Measurements from ENCODE around the gene HSBP1.
A peak's percentile ranks its signal among the peaks of the same experiment; 100 is the strongest.

Gene HSBP1

DNA sequence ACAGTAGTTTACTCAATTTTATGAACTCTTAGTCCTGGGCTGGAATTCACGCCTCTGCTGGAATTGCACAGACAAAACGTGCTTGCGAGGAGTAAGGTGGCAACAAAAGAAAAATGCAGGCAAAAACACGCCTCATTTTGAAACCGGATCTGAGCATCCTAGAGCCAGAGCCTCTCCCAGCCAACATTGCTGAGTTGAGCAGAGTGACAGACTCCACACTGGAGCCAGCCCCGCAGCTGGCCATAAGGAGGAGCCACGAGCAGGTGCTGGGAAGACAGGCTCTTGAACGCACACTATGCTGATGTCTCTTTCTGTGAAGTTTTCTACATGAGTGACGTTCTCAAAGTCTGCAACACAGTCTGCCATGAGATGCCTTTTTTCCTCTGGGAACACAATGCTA lies 14.6 kb upstream of the HSBP1 start:
- no peak for DNase-seq (ENCODE audit: low spot score in 2 of 2)
- Mint-ChIP-seq H3K27ac (no peak overlapping the region), H3K9me3 (no peaks in the 10 kb centered on the region), H3K4me3 (no peak overlapping the region), H3K4me1 (peaks cover 8% of the 10 kb centered on the region), H3K36me3 (no peaks in the 10 kb centered on the region)
- no peak for ATAC-seq

DNA sequence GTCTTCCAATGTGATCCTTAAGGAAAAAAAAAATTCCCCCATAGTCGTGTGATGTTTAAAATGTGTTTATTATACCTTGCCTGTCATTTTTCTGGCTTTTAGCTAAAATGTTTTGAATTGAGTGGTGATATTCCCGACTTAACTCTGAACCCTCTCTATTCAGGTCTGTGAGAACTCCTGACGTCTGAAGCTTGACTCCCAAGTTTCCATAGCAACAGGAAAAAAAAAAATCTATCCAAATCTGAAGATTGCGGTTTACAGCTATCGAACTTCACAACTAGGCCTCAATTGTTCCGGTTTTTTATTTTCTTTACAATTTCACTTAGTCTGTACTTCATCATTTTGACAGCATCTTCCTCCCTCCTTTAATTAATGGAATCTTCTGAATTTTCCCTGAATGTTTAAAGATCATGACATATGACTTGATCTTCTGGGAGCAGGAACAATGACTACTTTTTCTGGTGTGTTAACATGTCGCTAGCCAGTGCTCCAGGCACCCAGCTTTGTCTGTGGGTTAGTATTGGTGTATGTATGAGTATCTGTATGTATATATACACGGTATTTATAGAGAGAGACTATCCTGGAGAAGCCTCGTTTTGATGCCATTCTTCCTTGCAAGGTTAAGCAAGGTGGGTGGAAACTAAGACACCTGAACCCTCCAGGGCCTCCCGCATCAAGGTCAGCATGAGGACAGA lies 12.8 kb upstream of the HSBP1 start:
- Mint-ChIP-seq H3K9me3 (no peaks in the 10 kb centered on the region), H3K27ac (no peak overlapping the region), H3K4me1 (peaks cover 8% of the 10 kb centered on the region), H3K4me3 (no peak overlapping the region), H3K36me3 (no peaks in the 10 kb centered on the region)
- DNase-seq (ENCODE audit: low spot score in 2 of 2) = no peak
- ATAC-seq = no peak

- H3K36me3 Mint-ChIP-seq = no peaks in the 10 kb centered on the region
These were observed 10.8 kb upstream of the HSBP1 start for GRCh38 chr16:83797013-83797412.

GRCh38 chr16:83799336-83799735 lies 8.4 kb upstream of the HSBP1 start:
- no peak for ATAC-seq
- no peak for DNase-seq (ENCODE audit: low spot score in 2 of 2)
- Mint-ChIP-seq H3K36me3 (no peaks in the 10 kb centered on the region), H3K4me3 (no peak overlapping the region), H3K4me1 (no peaks in the 10 kb centered on the region), H3K9me3 (no peaks in the 10 kb centered on the region), H3K27ac (no peak overlapping the region)

More at GRCh38 chr16:83797013-83797412, 10.8 kb upstream of the HSBP1 start:
- Mint-ChIP-seq H3K4me3 (no peak overlapping the region), H3K9me3 (no peaks in the 10 kb centered on the region), H3K27ac (no peak overlapping the region), H3K4me1 (peaks cover 8% of the 10 kb centered on the region)
- no peak for ATAC-seq
- DNase-seq (ENCODE audit: low spot score in 2 of 2) = no peak

DNA sequence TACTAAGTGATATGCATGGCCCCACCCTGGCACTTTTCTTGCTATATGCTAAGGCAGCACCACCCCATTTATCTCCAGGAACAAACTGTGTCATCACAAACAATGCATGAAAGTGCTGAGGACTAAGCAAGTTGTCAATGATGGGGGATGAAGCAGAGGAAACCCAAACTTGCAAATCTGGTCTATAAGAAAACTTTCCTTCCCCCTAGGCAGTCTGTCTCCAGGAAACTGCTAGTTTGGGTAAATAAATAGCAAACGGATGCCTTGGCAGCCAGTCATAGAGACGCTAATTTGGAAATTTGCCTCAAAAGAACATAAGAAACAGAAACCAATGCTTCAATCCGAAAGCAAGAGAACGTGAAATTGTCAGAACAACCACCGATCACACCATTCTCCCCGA lies 5.6 kb upstream of the HSBP1 start:
- H3K36me3 Mint-ChIP-seq = no peaks in the 10 kb centered on the region
- DNase-seq (ENCODE audit: low spot score in 2 of 2) = no peak
- peak; percentile 8 for ATAC-seq
- H3K4me3 Mint-ChIP-seq = no peak overlapping the region
- H3K9me3 Mint-ChIP-seq = peaks cover 2% of the 10 kb centered on the region
- no peak overlapping the region for H3K27ac Mint-ChIP-seq
- H3K4me1 Mint-ChIP-seq = no peaks in the 10 kb centered on the region

DNA sequence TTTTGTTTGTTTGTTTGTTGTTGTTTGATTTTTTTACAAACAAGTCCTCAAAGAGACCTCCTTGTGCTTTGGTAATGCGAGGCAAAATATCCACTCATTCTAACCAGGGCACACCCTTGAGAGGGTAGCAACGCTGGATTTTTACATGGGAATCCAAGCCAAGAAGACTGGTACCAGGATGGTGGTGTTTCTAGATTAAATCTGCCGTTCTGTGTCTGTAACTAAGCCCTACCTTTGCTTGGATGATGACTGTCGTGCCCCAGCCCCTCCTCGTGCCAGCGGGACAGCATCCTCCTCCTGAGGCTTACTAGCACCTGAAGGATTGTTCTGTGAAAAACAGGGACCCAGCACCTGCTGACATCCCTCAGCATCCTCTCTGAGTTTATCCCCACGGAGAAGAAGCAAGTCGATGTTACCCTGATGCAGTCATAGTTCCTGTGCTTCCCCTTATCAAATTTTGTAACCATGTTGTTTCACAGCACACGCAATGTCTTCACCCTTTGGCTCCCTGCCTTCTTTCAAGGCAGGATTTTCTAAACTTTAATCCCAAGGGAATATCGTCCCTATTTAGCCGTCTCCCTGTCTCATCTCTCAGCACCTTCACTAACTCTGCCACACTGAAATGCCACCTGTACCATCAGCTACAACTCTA lies 5.1 kb upstream of the HSBP1 start:
- no peaks in the 10 kb centered on the region for H3K4me1 Mint-ChIP-seq
- DNase-seq (ENCODE audit: low spot score in 2 of 2) (no peak), ATAC-seq (no peak)
- no peak overlapping the region for H3K27ac Mint-ChIP-seq
- H3K4me3 Mint-ChIP-seq = no peak overlapping the region
- H3K36me3 Mint-ChIP-seq = peaks cover 2% of the 10 kb centered on the region
- H3K9me3 Mint-ChIP-seq = peaks cover 2% of the 10 kb centered on the region

DNA sequence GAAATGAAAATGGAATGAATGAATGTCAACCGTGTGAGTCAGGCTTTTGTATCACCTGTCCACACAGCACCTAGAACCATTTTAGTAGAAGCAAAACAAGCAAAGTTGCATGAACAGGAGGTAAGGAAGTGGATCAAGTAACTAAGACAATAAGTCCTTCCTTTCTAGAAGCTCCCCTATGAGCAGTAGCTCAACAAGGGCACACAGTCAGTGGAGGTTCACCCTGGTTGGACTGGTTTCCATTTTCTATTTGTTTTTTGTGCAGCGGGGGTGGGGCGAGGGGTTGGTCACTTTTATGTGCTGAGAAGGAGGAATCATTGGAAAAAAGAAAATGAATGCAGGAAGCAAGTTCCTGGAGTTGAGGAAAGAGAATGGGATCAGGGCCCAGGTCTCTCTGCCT lies 4.0 kb upstream of the HSBP1 start:
- Mint-ChIP-seq H3K36me3 (peaks cover 13% of the 10 kb centered on the region), H3K4me1 (peaks cover 6% of the 10 kb centered on the region), H3K27ac (no peak overlapping the region), H3K9me3 (peaks cover 2% of the 10 kb centered on the region), H3K4me3 (no peak overlapping the region)
- no peak for DNase-seq (ENCODE audit: low spot score in 2 of 2)
- no peak for ATAC-seq

DNA sequence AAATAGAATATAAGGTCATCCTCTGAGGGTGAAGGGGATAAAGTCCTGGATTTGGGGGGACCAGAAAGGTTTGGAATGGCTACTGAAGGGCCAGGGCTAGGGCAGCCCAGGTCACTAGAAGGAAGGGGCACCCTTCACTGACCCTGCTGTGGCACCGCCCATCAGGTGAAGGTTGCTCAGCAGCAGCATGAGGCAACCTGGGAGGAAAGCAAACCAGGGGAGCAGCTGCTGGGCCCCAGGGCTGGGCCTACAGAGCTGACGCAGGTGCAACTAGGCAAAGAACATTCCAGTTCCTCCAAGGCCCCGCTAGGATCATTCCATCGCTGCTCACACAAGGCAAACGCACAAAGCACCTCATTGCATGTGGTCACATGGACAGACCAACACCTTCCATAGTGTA lies 3.4 kb upstream of the HSBP1 start:
- Mint-ChIP-seq H3K36me3 (peaks cover 18% of the 10 kb centered on the region), H3K9me3 (peaks cover 2% of the 10 kb centered on the region), H3K27ac (no peak overlapping the region), H3K4me3 (no peak overlapping the region), H3K4me1 (peaks cover 12% of the 10 kb centered on the region)
- DNase-seq (ENCODE audit: low spot score in 2 of 2) = no peak
- no peak for ATAC-seq

- H3K27ac Mint-ChIP-seq = no peak overlapping the region
These were observed 1.7 kb upstream of the HSBP1 start for GRCh38 chr16:83806036-83806435.

GRCh38 chr16:83806731-83807130 lies 1.0 kb upstream of the HSBP1 start:
- DNase-seq (ENCODE audit: low spot score in 2 of 2) (no peak), ATAC-seq (no peak)
- Mint-ChIP-seq H3K27ac (no peak overlapping the region), H3K36me3 (peaks cover 42% of the 10 kb centered on the region), H3K9me3 (peaks cover 2% of the 10 kb centered on the region), H3K4me1 (peaks cover 24% of the 10 kb centered on the region), H3K4me3 (no peak overlapping the region)

More at GRCh38 chr16:83806036-83806435, 1.7 kb upstream of the HSBP1 start:
- DNase-seq (ENCODE audit: low spot score in 2 of 2) (no peak), ATAC-seq (no peak)
- Mint-ChIP-seq H3K36me3 (peaks cover 35% of the 10 kb centered on the region), H3K9me3 (peaks cover 2% of the 10 kb centered on the region), H3K4me3 (no peak overlapping the region), H3K4me1 (peaks cover 17% of the 10 kb centered on the region)

GRCh38 chr16:83807327-83807709 lies 460 bp upstream of the HSBP1 start:
- peak overlapping the region; percentile 93 for H3K4me3 Mint-ChIP-seq
- DNase-seq (ENCODE audit: low spot score in 2 of 2) (no peak), ATAC-seq (no peak)
- H3K9me3 Mint-ChIP-seq = peaks cover 2% of the 10 kb centered on the region
- H3K36me3 Mint-ChIP-seq = peaks cover 48% of the 10 kb centered on the region
- H3K27ac Mint-ChIP-seq = peak overlapping the region; percentile 92
- peaks cover 24% of the 10 kb centered on the region for H3K4me1 Mint-ChIP-seq

DNA sequence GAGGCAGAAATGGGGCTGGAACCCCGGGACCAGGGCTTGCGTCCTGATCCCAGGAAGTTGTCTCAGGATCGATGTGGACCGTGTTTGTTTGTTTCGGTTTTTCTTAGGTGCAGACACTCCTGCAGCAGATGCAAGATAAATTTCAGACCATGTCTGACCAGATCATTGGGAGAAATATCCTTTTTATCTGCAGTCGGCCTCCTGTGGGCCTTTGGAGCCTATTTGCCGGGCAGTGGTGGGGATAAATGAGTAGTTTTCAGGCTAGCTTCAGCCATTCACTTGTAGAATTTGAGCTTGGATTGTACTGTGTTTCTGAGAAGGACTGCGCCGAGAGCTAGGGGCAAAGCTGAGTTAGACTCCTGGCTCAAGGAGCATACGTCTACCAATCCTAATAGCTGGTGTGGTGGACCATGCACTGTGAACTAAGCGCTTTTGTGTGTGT lies 816 bp downstream of the HSBP1 start:
- peak overlapping the region; percentile 93 for H3K4me3 Mint-ChIP-seq
- no peak for DNase-seq (ENCODE audit: low spot score in 2 of 2)
- peaks cover 57% of the 10 kb centered on the region for H3K36me3 Mint-ChIP-seq
- no peak for ATAC-seq
- H3K9me3 Mint-ChIP-seq = peaks cover 2% of the 10 kb centered on the region
- H3K4me1 Mint-ChIP-seq = peaks cover 24% of the 10 kb centered on the region
- H3K27ac Mint-ChIP-seq = peak overlapping the region; percentile 92

DNA sequence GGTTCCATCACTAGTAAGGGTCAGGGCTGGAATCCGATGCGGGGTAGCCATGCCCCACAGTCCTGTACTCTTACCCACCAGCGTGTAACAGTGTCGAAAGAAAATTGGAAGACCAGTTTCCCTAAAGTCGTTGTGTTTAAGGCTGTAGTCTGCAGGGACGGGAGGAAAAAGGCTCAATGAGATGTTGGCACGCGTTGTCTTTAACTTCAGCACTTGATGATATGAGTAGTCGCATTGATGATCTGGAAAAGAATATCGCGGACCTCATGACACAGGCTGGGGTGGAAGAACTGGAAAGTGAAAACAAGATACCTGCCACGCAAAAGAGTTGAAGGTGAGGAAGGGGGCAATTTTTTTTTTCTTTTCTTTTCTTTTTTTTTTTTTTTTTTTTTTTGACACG lies 1.3 kb downstream of the HSBP1 start:
- H3K4me3 Mint-ChIP-seq = peak overlapping the region; percentile 93
- no peak for ATAC-seq
- peaks cover 24% of the 10 kb centered on the region for H3K4me1 Mint-ChIP-seq
- no peak for DNase-seq (ENCODE audit: low spot score in 2 of 2)
- H3K36me3 Mint-ChIP-seq = peaks cover 57% of the 10 kb centered on the region
- H3K27ac Mint-ChIP-seq = peak overlapping the region; percentile 92
- H3K9me3 Mint-ChIP-seq = peaks cover 2% of the 10 kb centered on the region

DNA sequence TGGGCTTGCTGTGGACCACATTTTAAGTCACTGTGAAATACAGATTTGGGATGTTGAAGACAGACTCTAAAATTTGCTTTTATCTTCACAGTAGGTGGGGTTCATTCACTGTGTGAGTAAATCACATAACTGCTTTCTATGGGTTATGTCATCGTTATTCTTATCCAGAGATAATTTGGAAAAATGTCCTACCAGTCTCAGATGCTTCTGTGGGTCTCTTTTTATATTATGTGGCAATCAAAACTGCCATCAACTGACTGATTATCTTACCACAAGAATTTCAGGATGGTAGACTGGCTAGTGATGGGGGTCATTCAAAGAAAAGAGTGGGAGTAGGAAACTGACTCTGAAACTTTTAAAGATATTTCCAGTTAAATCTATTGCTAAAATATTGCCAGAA lies 3.1 kb downstream of the HSBP1 start:
- DNase-seq (ENCODE audit: low spot score in 2 of 2) (no peak), ATAC-seq (no peak)
- peak overlapping the region; percentile 34 for H3K27ac Mint-ChIP-seq
- H3K4me1 Mint-ChIP-seq = peaks cover 24% of the 10 kb centered on the region
- no peak overlapping the region for H3K4me3 Mint-ChIP-seq
- H3K36me3 Mint-ChIP-seq = peaks cover 57% of the 10 kb centered on the region
- peaks cover 2% of the 10 kb centered on the region for H3K9me3 Mint-ChIP-seq

DNA sequence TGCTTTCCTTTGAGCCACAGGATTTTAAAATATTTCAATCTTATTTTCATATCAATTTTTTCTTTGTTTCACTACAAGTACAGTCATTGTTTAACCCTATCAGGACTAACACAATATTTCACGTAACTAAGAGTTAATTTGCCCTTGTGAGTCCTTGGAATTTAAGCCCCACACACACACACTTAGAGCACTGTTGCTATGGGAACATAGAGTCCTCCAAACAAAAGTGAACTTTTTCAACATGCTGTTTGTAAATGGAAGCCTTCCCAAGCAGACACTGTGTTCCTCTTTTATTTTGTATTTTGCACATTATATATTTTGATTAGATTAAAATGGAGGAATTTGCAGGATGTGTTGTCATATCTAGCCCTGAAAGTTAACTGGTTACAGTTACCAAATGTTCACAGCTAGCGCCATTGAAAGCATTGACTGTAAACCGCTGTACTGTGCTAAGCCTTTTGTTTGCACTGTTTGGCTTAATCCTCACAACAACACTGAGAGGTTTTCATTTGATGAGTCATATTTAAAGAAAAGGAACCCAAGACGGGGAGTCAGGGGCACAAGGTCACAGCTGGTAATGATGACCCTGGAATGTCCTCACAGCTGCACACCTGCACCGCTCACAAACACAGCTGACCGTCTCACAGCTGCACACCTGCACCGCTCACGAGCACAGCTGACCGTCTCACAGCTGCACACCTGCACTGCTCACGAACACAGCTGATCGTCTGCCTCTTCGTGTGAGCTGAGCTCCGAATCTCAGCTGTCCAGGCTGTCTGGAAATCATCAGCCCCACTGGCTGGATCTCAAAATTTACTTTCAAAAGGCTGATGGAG lies 6.3 kb downstream of the HSBP1 start:
- peaks cover 15% of the 10 kb centered on the region for H3K4me1 Mint-ChIP-seq
- H3K27ac Mint-ChIP-seq = peak overlapping the region; percentile 84
- no peaks in the 10 kb centered on the region for H3K9me3 Mint-ChIP-seq
- no peak for ATAC-seq
- DNase-seq (ENCODE audit: low spot score in 2 of 2) = no peak
- H3K4me3 Mint-ChIP-seq = no peak overlapping the region
- peaks cover 42% of the 10 kb centered on the region for H3K36me3 Mint-ChIP-seq

GRCh38 chr16:83814659-83814985 lies 6.8 kb downstream of the HSBP1 start:
- Mint-ChIP-seq H3K9me3 (no peaks in the 10 kb centered on the region), H3K27ac (no peak overlapping the region), H3K36me3 (peaks cover 37% of the 10 kb centered on the region), H3K4me1 (peaks cover 11% of the 10 kb centered on the region), H3K4me3 (no peak overlapping the region)
- no peak for ATAC-seq
- no peak for DNase-seq (ENCODE audit: low spot score in 2 of 2)
